WERI-Rb-1 (cell line): ENCODE results near the gene COL4A4.

Experiments used
- DNase-seq: peaks from one replicate; pipeline ENCODE4 v3.0.0-alpha.2; 2020
- H3K27ac ChIP-seq: fragments of 250-450 bp; sonication (Bioruptor Pico); 2 replicates; pipeline ENCODE4 v1.5.1; 2020; ENCODE audit warnings: mild to moderate bottlenecking, moderate library complexity
- H3K27me3 ChIP-seq: fragments of 250-450 bp; sonication (Bioruptor Pico); 2 replicates; pipeline ENCODE4 v1.5.1; 2021; ENCODE audit warnings: mild to moderate bottlenecking, low read depth, moderate library complexity; ENCODE audit not compliant: insufficient read depth, severe bottlenecking
- H3K36me3 ChIP-seq: fragments of 250-450 bp; sonication (Bioruptor Pico); 2 replicates; pipeline ENCODE4 v1.5.1; 2020; ENCODE audit warnings: mild to moderate bottlenecking, moderate library complexity
- H3K4me3 ChIP-seq: 2 replicates; pipeline ENCODE4 v1.5.1; 2011; ENCODE audit warnings: low read depth, mild to moderate bottlenecking, control low read depth, low read length
- H3K9me3 ChIP-seq: fragments of 250-450 bp; sonication (Bioruptor Pico); 2 replicates; pipeline ENCODE4 v1.5.1; 2021; ENCODE audit warnings: mild to moderate bottlenecking, moderate library complexity; ENCODE audit not compliant: severe bottlenecking
- CTCF ChIP-seq: IDR thresholded peaks from 2 replicates; pipeline ENCODE4 v1.5.1; 2011; ENCODE audit warnings: low read depth, mild to moderate bottlenecking, control low read depth, inconsistent platforms, low read length

COL4A4 gene

DNA sequence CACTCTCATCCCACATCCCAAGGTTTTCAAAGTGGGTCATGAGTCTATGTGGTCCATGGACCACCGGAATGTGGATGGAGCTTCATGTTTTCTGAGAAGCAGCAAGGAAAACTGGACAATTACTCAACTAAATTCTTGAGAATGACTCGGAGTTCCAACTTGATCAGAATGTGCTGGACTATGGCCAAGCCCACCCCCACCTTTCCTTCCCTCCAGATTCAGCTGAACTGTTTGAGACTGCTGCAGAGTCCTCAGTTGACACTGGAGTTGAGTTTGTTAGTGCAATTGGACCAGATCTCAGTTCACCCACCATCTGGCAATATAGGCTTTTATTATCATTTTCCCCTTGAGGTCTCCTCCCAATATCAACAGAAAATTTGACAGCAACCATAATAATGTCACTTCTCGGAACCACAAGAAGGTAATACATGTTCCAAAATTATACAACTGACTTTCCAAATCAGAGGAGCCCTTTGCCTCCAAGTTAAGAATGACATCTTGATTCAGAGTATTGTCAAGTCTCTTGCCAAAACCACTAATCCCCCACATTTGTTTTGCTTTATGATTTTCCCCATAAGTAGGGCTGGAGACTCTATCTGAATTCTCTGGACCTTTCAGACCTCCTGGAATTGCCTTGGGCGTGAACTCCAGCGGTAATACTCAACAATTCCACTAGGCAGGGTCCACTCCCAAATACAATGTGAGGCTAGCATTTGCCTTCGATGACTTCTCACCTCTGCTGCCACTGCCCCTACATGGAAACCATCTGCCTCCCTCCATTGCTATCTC is 8.8 kb downstream of the COL4A4 start:
- DNase-seq = no peak
- no peak overlapping the region for H3K4me3 ChIP-seq
- no peaks in the 10 kb centered on the region for H3K36me3 ChIP-seq
- TF ChIP-seq CTCF = no peak
- H3K27ac ChIP-seq = no peak overlapping the region
- no peaks in the 10 kb centered on the region for H3K9me3 ChIP-seq
- no peaks in the 10 kb centered on the region for H3K27me3 ChIP-seq

- Histone ChIP-seq H3K9me3 (no peaks in the 10 kb centered on the region), H3K27ac (no peak overlapping the region), H3K4me3 (no peak overlapping the region), H3K27me3 (no peaks in the 10 kb centered on the region), H3K36me3 (no peaks in the 10 kb centered on the region)
- DNase-seq = no peak
- TF ChIP-seq CTCF = no peak
These were observed 10.1 kb downstream of the COL4A4 start for GRCh38 chr2:227153758-227154486.

DNA sequence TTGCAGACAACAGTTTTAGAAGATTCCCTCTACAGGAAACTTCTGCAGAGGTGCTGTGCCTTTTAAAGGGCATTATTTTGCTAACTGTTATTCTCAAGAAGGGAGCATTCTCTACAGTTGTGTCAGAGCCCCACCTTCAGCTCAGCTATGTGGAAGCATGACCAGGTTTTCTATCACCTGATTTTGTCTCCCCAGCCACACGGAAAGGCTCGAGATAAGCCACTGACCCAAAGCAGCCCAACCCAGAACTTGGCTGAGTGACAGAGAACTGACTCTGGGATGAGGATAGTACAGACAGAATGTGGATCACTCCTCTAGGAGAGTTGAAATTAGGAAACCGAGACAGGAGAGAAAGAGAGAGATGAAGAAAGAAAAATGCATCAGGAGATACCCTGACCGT is 10.7 kb downstream of the COL4A4 start:
- no peak for TF ChIP-seq CTCF
- Histone ChIP-seq H3K9me3 (peaks cover under 1% of the 10 kb centered on the region), H3K36me3 (no peaks in the 10 kb centered on the region), H3K4me3 (no peak overlapping the region), H3K27ac (no peak overlapping the region), H3K27me3 (no peaks in the 10 kb centered on the region)
- DNase-seq = no peak

GRCh38 chr2:227152093-227152766 is 11.8 kb downstream of the COL4A4 start:
- H3K27ac ChIP-seq = no peak overlapping the region
- H3K4me3 ChIP-seq = no peak overlapping the region
- H3K9me3 ChIP-seq = peaks cover 4% of the 10 kb centered on the region
- H3K36me3 ChIP-seq = no peaks in the 10 kb centered on the region
- H3K27me3 ChIP-seq = no peaks in the 10 kb centered on the region
- no peak for DNase-seq
- TF ChIP-seq CTCF = no peak

GRCh38 chr2:227150222-227150936 is 13.6 kb downstream of the COL4A4 start:
- DNase-seq = no peak
- H3K4me3 ChIP-seq = no peak overlapping the region

More at GRCh38 chr2:227150222-227150936, 13.6 kb downstream of the COL4A4 start:
- Histone ChIP-seq H3K9me3 (peaks cover 4% of the 10 kb centered on the region), H3K27ac (no peak overlapping the region), H3K27me3 (no peaks in the 10 kb centered on the region), H3K36me3 (no peaks in the 10 kb centered on the region)
- no peak for TF ChIP-seq CTCF
